Esophagus squamous epithelium (tissue), 5 donors: ENCODE data around the gene SLC19A1. TPM values are rescaled to one million over a fixed set of nuclear protein-coding genes. Genes with fewer than 3 reads are reported as not detected.

Source experiments
- DNase-seq: peaks from one replicate; lab custom pipeline; 2025; lab: John Stamatoyannopoulos, UW
- H3K27ac ChIP-seq, 4 donors: fragments of 200-600 bp; sonication (generic); one replicate each; pipeline ENCODE4 v1.5.1; 2016 to 2019; ENCODE audit warnings: mild to moderate bottlenecking in 1 of 4
- H3K27me3 ChIP-seq, 4 donors: fragments of 200-600 bp; sonication (generic); 1 replicate in 3 of 4; 2 replicates in 1 of 4; pipeline versions ENCODE4 v1.5.1 to v1.6.0; 2017 to 2021; ENCODE audit warnings: antibody characterized with exemption in 1 of 4
- H3K36me3 ChIP-seq, 3 donors: fragments of 200-600 bp; sonication (generic); one replicate each; pipeline ENCODE4 v1.5.1; 2016 to 2019
- H3K4me1 ChIP-seq, 3 donors: fragments of 200-600 bp; sonication (generic); one replicate each; pipeline ENCODE4 v1.5.1; 2017 to 2019
- H3K4me3 ChIP-seq, 4 donors: fragments of 200-600 bp; sonication (generic); 1 replicate in 3 of 4; 2 replicates in 1 of 4; pipeline ENCODE4 v1.5.1; 2016 to 2019; ENCODE audit warnings: mild to moderate bottlenecking in 2 of 4, moderate library complexity in 1 of 4
- H3K9me3 ChIP-seq, 3 donors: fragments of 200-600 bp; sonication (generic); one replicate each; pipeline ENCODE4 v1.5.1; 2016 to 2019
- POLR2A ChIP-seq, 4 donors: fragments of 450-650 bp; IDR thresholded peaks; one replicate each; pipeline ENCODE4 v1.6.1; 2017; ENCODE audit warnings: antibody characterized with exemption in 4 of 4, mild to moderate bottlenecking in 4 of 4, moderate library complexity in 3 of 4
- WGBS, 2 donors: methylation state at CpG; one replicate each; pipeline ENCODE4 v1.1.5; 2018; 5-methylcytosine and 5-hydroxymethylcytosine counted together
- intact Hi-C: fragments of 100-400 bp; cut with DNase I; formaldehyde crosslinking; loops from one replicate; pipeline ENCODE4 v1.15.0; 2022
- total RNA-seq, 4 donors: library from RNA; depleted of rRNA; stranded (reverse); fragments of >200 nt; gene quantifications; one replicate each; pipeline ENCODE4 v1.1.0, GENCODE V29; 2016
- TF ChIP-seq, protein P1 (sequence below), 6 experiments: fragments of 450-650 bp in 4 of 6; fragments of 200-600 bp in 2 of 6; sonication (generic) in 2 of 6; IDR thresholded peaks; one replicate each; pipeline ENCODE4 v1.5.1; 2016 to 2019; ENCODE audit warnings: antibody characterized with exemption in 6 of 6, mild to moderate bottlenecking in 4 of 6, moderate library complexity in 4 of 6
- donor health status: DM: yes; HTN: yes; CAD: no.

The SLC19A1 gene
- total RNA-seq, 4 donors from 2014 or later: 1.6 to 4.6 (median 2.9) TPM

DNA sequence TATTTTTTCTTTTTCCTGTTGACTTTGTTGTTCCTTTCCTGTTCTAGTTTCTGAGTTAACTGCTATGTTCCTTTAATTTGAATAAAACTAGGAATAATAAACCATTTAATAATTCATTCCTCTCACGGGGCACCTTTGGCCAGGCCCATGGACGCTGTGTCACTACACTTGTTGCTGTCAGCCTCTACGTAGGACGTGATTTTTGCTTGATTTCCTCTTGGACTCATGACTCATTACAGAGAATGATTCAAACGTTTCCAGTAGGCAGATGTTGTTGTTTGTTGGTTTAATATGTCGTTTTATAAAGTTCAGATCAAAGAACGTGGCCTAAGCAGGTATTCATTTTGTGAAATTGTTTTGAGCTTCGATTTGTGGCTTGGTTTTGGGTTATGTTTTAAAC, 9.1 kb upstream of the SLC19A1 start:
- TF ChIP-seq, protein P1, sequence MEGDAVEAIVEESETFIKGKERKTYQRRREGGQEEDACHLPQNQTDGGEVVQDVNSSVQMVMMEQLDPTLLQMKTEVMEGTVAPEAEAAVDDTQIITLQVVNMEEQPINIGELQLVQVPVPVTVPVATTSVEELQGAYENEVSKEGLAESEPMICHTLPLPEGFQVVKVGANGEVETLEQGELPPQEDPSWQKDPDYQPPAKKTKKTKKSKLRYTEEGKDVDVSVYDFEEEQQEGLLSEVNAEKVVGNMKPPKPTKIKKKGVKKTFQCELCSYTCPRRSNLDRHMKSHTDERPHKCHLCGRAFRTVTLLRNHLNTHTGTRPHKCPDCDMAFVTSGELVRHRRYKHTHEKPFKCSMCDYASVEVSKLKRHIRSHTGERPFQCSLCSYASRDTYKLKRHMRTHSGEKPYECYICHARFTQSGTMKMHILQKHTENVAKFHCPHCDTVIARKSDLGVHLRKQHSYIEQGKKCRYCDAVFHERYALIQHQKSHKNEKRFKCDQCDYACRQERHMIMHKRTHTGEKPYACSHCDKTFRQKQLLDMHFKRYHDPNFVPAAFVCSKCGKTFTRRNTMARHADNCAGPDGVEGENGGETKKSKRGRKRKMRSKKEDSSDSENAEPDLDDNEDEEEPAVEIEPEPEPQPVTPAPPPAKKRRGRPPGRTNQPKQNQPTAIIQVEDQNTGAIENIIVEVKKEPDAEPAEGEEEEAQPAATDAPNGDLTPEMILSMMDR (IDR thresholded peaks at IDR 0.05): no peak
- TF ChIP-seq POLR2A (IDR thresholded peaks at IDR 0.05): no peak
- intact Hi-C loops: no loop called here
- Histone ChIP-seq H3K4me3 (no peak overlapping the region), H3K36me3 (no peaks in the 10 kb centered on the region), H3K4me1 (peaks cover 6 to 44% (median 15%) of the 10 kb centered on the region in 3 donors), H3K27me3 (peaks cover 0 to 24% (median 0%) of the 10 kb centered on the region in 4 donors), H3K9me3 (no peaks in the 10 kb centered on the region), H3K27ac (peak overlapping the region; percentile 45 to 72 (median 50))
- WGBS, 2 donors: 19 to 33% methylated on average over 8 of the region's 8 CpGs
- DNase-seq: no peak

DNA sequence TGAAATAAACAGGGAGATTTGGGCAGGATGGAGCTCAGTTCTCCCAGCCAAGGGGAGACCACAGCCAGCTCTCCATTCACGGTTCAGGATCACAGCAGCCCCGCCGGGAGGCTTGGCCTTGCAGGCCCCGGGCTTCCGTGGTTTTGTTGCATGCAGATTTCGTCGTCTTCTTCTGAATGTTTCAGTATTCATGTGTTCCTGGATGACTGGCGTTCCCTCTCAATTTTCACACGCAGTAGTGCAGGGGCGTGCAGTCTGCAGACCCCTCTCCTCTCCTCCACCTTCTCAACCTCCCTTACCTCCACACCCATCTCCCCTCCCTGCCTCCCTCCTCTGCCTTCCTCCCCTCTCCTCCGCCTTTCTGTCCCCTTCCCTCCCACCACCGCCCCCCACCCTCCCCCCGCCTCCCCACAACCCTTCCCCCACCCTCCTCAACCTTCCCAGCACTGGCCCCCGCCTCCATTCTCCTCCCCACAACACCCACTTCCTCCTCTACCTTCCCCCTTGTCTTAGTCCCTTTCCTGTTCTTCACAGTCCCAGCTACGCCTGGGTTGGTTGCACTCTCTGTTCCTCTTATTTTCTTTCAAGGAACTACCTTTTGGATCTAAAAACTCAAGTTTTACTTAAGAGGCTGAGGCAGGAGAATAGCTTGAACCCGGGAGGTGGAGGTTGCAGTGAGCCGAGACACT, 8.4 kb upstream of the SLC19A1 start:
- Histone ChIP-seq H3K36me3 (no peaks in the 10 kb centered on the region), H3K27me3 (peaks cover 0 to 17% (median 0%) of the 10 kb centered on the region in 4 donors), H3K27ac (peak overlapping the region; percentile 45 to 72 (median 50)), H3K4me1 (peaks cover 4 to 38% (median 9%) of the 10 kb centered on the region in 3 donors), H3K4me3 (no peak overlapping the region), H3K9me3 (no peaks in the 10 kb centered on the region)
- intact Hi-C loops: no loop called here
- DNase-seq: no peak
- WGBS, 2 donors: 36% methylated on average over 14 of the region's 17 CpGs
- no peak for TF ChIP-seq POLR2A (IDR thresholded peaks at IDR 0.05)
- TF ChIP-seq, protein P1 (IDR thresholded peaks at IDR 0.05): no peak

DNA sequence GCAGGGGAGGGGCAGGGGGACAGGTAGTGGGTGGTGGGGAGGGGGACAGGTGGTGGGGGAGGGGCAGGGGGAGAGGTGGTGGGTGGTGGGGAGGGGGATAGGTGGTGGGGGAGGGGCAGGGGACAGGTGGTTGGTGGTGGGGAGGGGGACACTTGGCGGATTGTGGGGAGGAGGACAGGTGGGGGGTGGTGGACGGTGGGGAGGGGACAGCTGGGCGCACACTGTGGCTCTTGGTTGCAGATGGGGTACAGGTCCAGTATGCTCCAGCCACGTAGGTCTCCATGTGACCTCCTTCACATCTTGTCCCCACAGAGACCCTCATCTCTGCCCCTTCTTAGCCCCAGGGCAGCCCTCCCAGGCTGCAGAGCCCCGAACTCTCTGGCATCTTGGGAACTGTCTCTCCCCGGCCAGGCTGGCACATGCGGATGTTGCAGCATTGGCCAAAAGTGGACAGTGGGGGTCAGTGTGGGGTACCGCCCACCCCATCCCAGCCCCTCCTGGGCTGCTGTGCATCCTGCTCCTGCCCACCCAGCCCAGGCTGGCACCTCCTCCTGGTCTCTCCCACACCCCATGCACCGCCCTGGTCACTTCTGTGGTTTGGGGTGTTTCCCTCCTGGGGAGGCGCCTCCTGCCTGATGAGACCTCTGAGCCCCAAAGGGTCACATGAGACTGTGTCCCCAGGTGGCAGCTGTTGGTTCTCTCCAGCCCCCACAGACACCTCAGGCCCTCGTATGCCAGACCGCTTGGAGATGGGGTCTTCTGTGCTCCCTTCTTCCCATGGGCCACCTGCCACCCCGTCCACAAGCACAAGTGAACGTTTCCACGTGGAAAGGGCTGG, 7.6 kb upstream of the SLC19A1 start:
- intact Hi-C loops: no loop called here
- Histone ChIP-seq H3K36me3 (no peaks in the 10 kb centered on the region), H3K4me3 (no peak overlapping the region), H3K27me3 (peaks cover 0 to 13% (median 0%) of the 10 kb centered on the region in 4 donors), H3K4me1 (peaks cover 0 to 34% (median 8%) of the 10 kb centered on the region in 3 donors), H3K9me3 (no peaks in the 10 kb centered on the region), H3K27ac (peak overlapping the region in 2 of 4 donors; percentile 42 to 72)
- DNase-seq: no peak
- 58 to 67% methylated on average over 7 to 13 of the region's 15 CpGs for WGBS, 2 donors
- no peak for TF ChIP-seq POLR2A (IDR thresholded peaks at IDR 0.05)
- TF ChIP-seq, protein P1 (IDR thresholded peaks at IDR 0.05): no peak

DNA sequence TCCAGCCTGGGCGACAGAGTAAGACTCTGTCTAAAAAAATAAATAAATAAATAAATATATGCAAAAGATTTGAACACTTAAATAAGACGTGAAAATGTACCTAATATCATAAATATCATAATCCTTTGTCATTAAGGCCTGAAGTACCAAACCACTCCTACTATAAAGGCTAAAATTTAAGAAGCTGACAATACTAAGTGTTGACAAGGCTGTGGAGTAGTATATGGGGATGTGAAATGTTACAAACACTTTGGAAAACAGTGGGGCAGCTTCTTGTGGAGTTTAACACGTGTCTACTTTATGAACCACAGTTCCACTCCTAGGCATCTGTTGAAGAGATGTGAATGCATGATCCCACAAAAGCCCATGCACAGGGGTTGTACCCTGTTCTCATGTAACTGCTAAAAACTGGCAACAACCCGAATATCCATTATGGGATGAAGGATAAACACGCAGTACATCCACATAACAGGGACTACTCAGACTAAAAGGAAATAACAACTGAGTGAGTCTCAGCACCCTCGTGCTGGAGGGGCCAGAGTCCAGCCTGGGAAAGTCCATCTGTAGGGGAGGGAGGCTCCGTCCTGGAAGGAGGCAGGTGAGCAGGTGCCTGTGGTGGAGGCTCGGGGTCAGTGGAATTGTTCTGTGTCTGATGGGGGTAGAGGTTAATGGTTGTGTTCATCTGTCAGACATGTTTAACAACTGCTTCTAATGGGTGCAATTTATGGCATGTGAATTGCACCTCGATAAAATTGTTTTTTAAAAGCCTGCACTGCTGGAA, 6.7 kb upstream of the SLC19A1 start:
- TF ChIP-seq POLR2A (IDR thresholded peaks at IDR 0.05): no peak
- TF ChIP-seq, protein P1 (IDR thresholded peaks at IDR 0.05): no peak
- intact Hi-C loops: no loop called here
- H3K27ac ChIP-seq: no peak overlapping the region
- H3K9me3 ChIP-seq: no peaks in the 10 kb centered on the region
- H3K4me3 ChIP-seq: no peak overlapping the region
- WGBS, 2 donors: 76 to 79% methylated on average over 9 of the region's 9 CpGs
- DNase-seq: no peak
- H3K27me3 ChIP-seq: peaks cover 0 to 13% (median 0%) of the 10 kb centered on the region in 4 donors
- H3K4me1 ChIP-seq: peaks cover 1 to 27% (median 8%) of the 10 kb centered on the region in 3 donors
- H3K36me3 ChIP-seq: no peaks in the 10 kb centered on the region
